Stimulated activated CD4-positive, alpha-beta T cell treated with anti-CD3 and anti-CD28 coated beads, TNF-alpha, amount 100 ng/mL, for 24 hours (primary cell): ENCODE data around the gene PACSIN1.
A peak's percentile ranks its signal among the peaks of the same experiment; 100 is the strongest.

Source experiments
- DNase-seq, 3 experiments: peaks; one replicate each; pipeline ENCODE4 v3.0.0-alpha.2; 2020; ENCODE audit warnings: low read depth in 3 of 3

PACSIN1 gene

GRCh38 chr6:34527751-34528670 lies 62.1 kb downstream of the PACSIN1 start:
- DNase-seq = no peak

GRCh38 chr6:34528996-34529664 lies 63.3 kb downstream of the PACSIN1 start:
- no peak for DNase-seq

- no peak for DNase-seq
Measured at GRCh38 chr6:34529665-34530327, 63.9 kb downstream of the PACSIN1 start.

GRCh38 chr6:34530753-34531365 lies 65.0 kb downstream of the PACSIN1 start:
- no peak for DNase-seq

- peak in 1 of 3 experiments; percentile 12 for DNase-seq
Measured at GRCh38 chr6:34531580-34532201, 65.8 kb downstream of the PACSIN1 start.

- DNase-seq = no peak
Measured at GRCh38 chr6:34532230-34532629, 66.4 kb downstream of the PACSIN1 start.

GRCh38 chr6:34534146-34534545 lies 68.3 kb downstream of the PACSIN1 start:
- no peak for DNase-seq

- DNase-seq = no peak
Measured at GRCh38 chr6:34534656-34535055, 68.8 kb downstream of the PACSIN1 start.

GRCh38 chr6:34535199-34535598 lies 69.3 kb downstream of the PACSIN1 start:
- no peak for DNase-seq

GRCh38 chr6:34535646-34536045 lies 69.8 kb downstream of the PACSIN1 start:
- DNase-seq = no peak

- DNase-seq = no peak
Measured at GRCh38 chr6:34536251-34536958, 70.5 kb downstream of the PACSIN1 start.

GRCh38 chr6:34536959-34537848 lies 71.3 kb downstream of the PACSIN1 start:
- no peak for DNase-seq

GRCh38 chr6:34537922-34538550 lies 72.2 kb downstream of the PACSIN1 start:
- DNase-seq = no peak

- DNase-seq = no peak
Measured at GRCh38 chr6:34538581-34538980, 72.7 kb downstream of the PACSIN1 start.

- DNase-seq = no peak
Measured at GRCh38 chr6:34539181-34539580, 73.3 kb downstream of the PACSIN1 start.

GRCh38 chr6:34540222-34540621 lies 74.3 kb downstream of the PACSIN1 start:
- DNase-seq = no peak

GRCh38 chr6:34540841-34541240 lies 75.0 kb downstream of the PACSIN1 start:
- no peak for DNase-seq

- DNase-seq = no peak
Measured at GRCh38 chr6:34543421-34543820, 77.5 kb downstream of the PACSIN1 start.

GRCh38 chr6:34544052-34544604 lies 78.3 kb downstream of the PACSIN1 start:
- DNase-seq = no peak
